AG09319 (cell line): ENCODE measurements around the gene PRKAG2.
"Not testable (repeated sequence)": the region's sequence is repeated elsewhere in the genome, so short reads cannot be mapped to it uniquely, and the experiment has no call there.

Experiments used
- DNase-seq: peaks from one replicate; pipeline ENCODE4 v3.0.0-alpha.2; 2010; ENCODE audit warnings: low read depth; ENCODE audit errors: extremely low read depth
- CTCF ChIP-seq: IDR thresholded peaks from 2 replicates; pipeline ENCODE4 v1.5.1; 2011; ENCODE audit warnings: low read depth, mild to moderate bottlenecking, inconsistent platforms, low read length, moderate library complexity

The PRKAG2 gene

DNA sequence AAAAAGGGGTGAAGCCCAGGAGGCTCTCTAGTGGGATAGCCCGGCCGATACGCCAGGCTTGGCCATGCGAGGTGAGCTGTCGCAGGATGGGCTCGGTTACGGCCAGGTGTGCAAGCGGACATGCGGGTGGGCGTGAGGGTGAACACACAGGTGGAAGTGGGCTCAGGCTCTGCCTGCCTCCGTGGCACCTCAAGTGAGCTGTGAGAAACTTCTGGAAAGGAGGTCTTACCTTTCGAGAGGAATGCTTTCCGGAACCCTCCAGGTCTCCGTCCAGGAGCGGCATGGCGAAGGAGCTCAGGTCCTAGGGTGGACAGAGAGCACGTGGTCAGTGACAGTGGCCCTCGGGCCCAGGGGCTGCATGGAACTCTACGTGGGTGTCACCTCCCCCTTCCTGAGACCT lies 90.7 kb downstream of the PRKAG2 start:
- TF ChIP-seq CTCF, result no peak
- no peak for DNase-seq

DNA sequence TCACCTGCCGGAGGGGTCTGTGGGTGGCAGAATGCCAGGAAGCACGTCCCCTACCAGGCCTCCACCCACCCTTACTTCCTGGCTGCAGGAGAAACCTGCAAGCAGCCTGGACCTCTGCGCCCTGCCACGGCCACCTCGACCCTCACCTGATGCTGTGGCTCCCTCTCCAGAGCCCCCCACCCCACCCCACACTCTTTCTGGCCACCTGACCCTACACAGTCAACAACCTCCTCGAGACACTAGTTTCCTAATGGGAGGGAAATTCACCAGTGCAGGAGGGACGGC lies 91.3 kb downstream of the PRKAG2 start:
- DNase-seq, result no peak
- no peak for TF ChIP-seq CTCF

- no peak for TF ChIP-seq CTCF
- DNase-seq, result no peak
Measured at GRCh38 chr7:151784853-151785680, 91.8 kb downstream of the PRKAG2 start.

DNA sequence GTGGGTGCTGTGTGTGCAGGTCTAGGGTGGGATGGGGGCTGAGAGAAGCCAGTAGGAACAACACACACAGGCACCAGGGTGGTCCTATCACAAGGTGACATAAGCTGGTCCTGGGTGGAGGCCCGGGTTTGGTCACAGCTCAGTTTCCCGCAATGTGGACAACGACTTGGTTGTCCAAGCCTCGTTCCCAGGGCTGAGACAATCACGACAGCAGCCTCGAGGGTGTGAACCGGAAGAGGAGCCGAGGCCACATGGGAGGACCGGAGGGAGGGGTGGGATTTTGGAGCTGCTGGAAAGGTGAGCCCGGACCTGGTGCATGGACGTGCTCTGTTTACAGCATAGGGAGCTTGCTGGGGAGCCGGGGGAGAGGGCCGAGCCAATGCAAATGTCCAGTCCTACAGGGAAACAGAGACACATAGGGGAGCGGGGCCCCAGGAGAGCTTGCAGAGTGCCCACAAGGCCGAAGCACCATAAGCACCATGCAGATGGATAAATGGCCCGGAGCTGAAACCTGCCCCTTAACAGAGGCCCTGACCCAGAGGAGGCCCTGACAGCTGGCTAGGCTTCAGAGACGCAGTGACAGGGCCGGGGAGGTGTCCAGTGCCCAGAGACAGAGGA lies 92.8 kb downstream of the PRKAG2 start:
- DNase-seq, result no peak
- TF ChIP-seq CTCF, result no peak

- DNase-seq, result peak; percentile 10
Measured at GRCh38 chr7:151782598-151783448, 94.1 kb downstream of the PRKAG2 start.

GRCh38 chr7:151782256-151782597 lies 94.7 kb downstream of the PRKAG2 start:
- not testable (repeated sequence) for DNase-seq

More at GRCh38 chr7:151782598-151783448, 94.1 kb downstream of the PRKAG2 start:
- TF ChIP-seq CTCF, result peak; percentile 83

DNA sequence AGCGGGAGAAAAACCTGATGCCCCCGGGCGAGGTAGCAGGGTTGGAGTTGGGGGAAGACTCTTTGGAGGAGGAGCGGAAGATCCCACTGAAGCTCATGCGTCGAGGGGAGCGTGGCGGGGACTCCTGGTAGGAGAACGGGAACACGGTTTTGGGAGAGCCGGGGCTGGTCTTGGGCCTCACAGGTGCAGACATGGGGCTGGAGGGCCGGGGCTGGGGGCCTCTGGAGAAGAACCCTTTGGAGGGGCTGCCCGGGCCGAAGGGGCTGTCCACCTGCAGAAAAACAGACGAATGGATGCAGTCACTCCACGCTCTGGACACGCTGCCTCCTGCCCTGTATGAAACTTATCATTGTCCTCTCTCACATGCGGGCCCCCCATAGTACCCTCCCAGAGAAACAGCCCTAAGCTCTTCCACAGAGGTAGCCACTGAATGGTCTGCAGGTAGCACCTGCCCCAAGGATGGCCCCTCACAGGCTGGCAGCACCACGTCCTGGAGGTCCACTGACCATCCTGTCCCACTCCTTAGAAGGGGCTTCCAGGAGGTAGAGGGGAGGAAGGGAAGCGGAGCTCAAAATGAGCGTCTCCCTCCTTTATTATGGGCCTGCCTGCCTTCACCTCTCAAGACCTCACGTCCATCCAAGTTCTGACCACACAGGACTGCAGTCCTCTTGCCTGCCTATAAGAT lies 95.6 kb downstream of the PRKAG2 start:
- DNase-seq, result no peak
- no peak for TF ChIP-seq CTCF
